HG03460 (cell line): ENCODE data around the gene ATG4B.

ENCODE experiments used
- ATAC-seq: cut with Tn5 transposase; IDR thresholded peaks from one replicate; pipeline ENCODE4 v1.9.1; 2021; ENCODE audit not compliant: unreplicated experiment

The ATG4B gene

GRCh38 chr2:241637795-241638660 is 535 bp downstream of the ATG4B start:
- peak; percentile 27 for ATAC-seq

GRCh38 chr2:241638940-241639339 is 1.4 kb downstream of the ATG4B start:
- ATAC-seq = no peak

GRCh38 chr2:241639385-241639784 is 1.9 kb downstream of the ATG4B start:
- ATAC-seq = no peak

GRCh38 chr2:241640165-241640795 is 2.8 kb downstream of the ATG4B start:
- no peak for ATAC-seq

GRCh38 chr2:241641631-241642030 is 4.1 kb downstream of the ATG4B start:
- no peak for ATAC-seq

GRCh38 chr2:241645056-241645914 is 7.8 kb downstream of the ATG4B start:
- no peak for ATAC-seq

GRCh38 chr2:241645915-241646645 is 8.6 kb downstream of the ATG4B start:
- ATAC-seq = no peak

GRCh38 chr2:241648453-241648852 is 11.0 kb downstream of the ATG4B start:
- no peak for ATAC-seq

- no peak for ATAC-seq
These were observed 11.9 kb downstream of the ATG4B start for GRCh38 chr2:241649404-241649803.

GRCh38 chr2:241649927-241650326 is 12.4 kb downstream of the ATG4B start:
- ATAC-seq = no peak

GRCh38 chr2:241652142-241652541 is 14.6 kb downstream of the ATG4B start:
- no peak for ATAC-seq

GRCh38 chr2:241652722-241653121 is 15.2 kb downstream of the ATG4B start:
- ATAC-seq = no peak

GRCh38 chr2:241653210-241653750 is 15.8 kb downstream of the ATG4B start:
- ATAC-seq = no peak

- no peak for ATAC-seq
These were observed 17.1 kb downstream of the ATG4B start for GRCh38 chr2:241654551-241654950.

- ATAC-seq = no peak
These were observed 18.2 kb downstream of the ATG4B start for GRCh38 chr2:241655516-241656189.

GRCh38 chr2:241656190-241656741 is 18.8 kb downstream of the ATG4B start:
- no peak for ATAC-seq

GRCh38 chr2:241657786-241658254 is 20.3 kb downstream of the ATG4B start:
- no peak for ATAC-seq

GRCh38 chr2:241658296-241658695 is 20.8 kb downstream of the ATG4B start:
- ATAC-seq = no peak

- ATAC-seq = no peak
These were observed 21.8 kb downstream of the ATG4B start for GRCh38 chr2:241659150-241659739.
